Measurements from ENCODE around the gene PPP3CA.
"Not testable (repeated sequence)": the region's sequence is repeated elsewhere in the genome, so short reads cannot be mapped to it uniquely, and the experiment has no call there.

Gene PPP3CA

GRCh38 chr4:101188906-101189305 is 158.4 kb downstream of the PPP3CA start:
- no peak for DNase-seq (ENCODE audit: low spot score)
- TF ChIP-seq CTCF (IDR thresholded peaks at IDR 0.05; ENCODE audit: extremely low read depth, missing control alignments) = no peak

GRCh38 chr4:101187841-101188240 is 159.5 kb downstream of the PPP3CA start:
- no peak for DNase-seq (ENCODE audit: low spot score)
- no peak for TF ChIP-seq CTCF (IDR thresholded peaks at IDR 0.05; ENCODE audit: extremely low read depth, missing control alignments)

- no peak for TF ChIP-seq CTCF (IDR thresholded peaks at IDR 0.05; ENCODE audit: extremely low read depth, missing control alignments)
- DNase-seq (ENCODE audit: low spot score) = no peak
These were observed 160.7 kb downstream of the PPP3CA start for GRCh38 chr4:101186567-101187184.

- DNase-seq (ENCODE audit: low spot score) = no peak
- TF ChIP-seq CTCF (IDR thresholded peaks at IDR 0.05; ENCODE audit: extremely low read depth, missing control alignments) = no peak
These were observed 162.7 kb downstream of the PPP3CA start for GRCh38 chr4:101184668-101185067.

GRCh38 chr4:101183666-101184373 is 163.5 kb downstream of the PPP3CA start:
- no peak for TF ChIP-seq CTCF (IDR thresholded peaks at IDR 0.05; ENCODE audit: extremely low read depth, missing control alignments)
- DNase-seq (ENCODE audit: low spot score) = no peak

GRCh38 chr4:101183221-101183620 is 164.1 kb downstream of the PPP3CA start:
- TF ChIP-seq CTCF (IDR thresholded peaks at IDR 0.05; ENCODE audit: extremely low read depth, missing control alignments) = no peak
- no peak for DNase-seq (ENCODE audit: low spot score)

GRCh38 chr4:101182688-101183087 is 164.6 kb downstream of the PPP3CA start:
- DNase-seq (ENCODE audit: low spot score) = not testable (repeated sequence)

GRCh38 chr4:101178731-101179130 is 168.6 kb downstream of the PPP3CA start:
- no peak for DNase-seq (ENCODE audit: low spot score)
- TF ChIP-seq CTCF (IDR thresholded peaks at IDR 0.05; ENCODE audit: extremely low read depth, missing control alignments) = no peak

All from GM20000 (cell line).